Esophagus (tissue), 2 donors: Measurements from ENCODE around the gene CSF1R. TPM values are rescaled to one million over a fixed set of nuclear protein-coding genes. Genes with fewer than 3 reads are reported as not detected.

Experiments
- H3K27ac ChIP-seq, 2 donors: one replicate each; pipeline ENCODE4 v1.5.1; 2013; ENCODE audit warnings: low read depth in 2 of 2, mild to moderate bottlenecking in 2 of 2, inconsistent platforms in 1 of 2, low read length in 1 of 2, moderate library complexity in 1 of 2
- H3K27me3 ChIP-seq, 2 donors: one replicate each; pipeline ENCODE4 v1.6.1; 2013; ENCODE audit warnings: low read length in 2 of 2, control low read depth in 1 of 2, mild to moderate bottlenecking in 1 of 2; ENCODE audit not compliant: insufficient read depth in 2 of 2, control insufficient read depth in 1 of 2
- H3K36me3 ChIP-seq, 2 donors: one replicate each; pipeline ENCODE4 v1.6.1; 2013; ENCODE audit warnings: low read length in 1 of 2; ENCODE audit not compliant: control insufficient read depth in 2 of 2, insufficient read depth in 2 of 2
- H3K4me1 ChIP-seq, 2 donors: one replicate each; pipeline ENCODE4 v1.6.1; 2013; ENCODE audit warnings: low read length in 1 of 2; ENCODE audit not compliant: control insufficient read depth in 2 of 2, insufficient read depth in 2 of 2
- H3K4me3 ChIP-seq, 2 donors: one replicate each; pipeline ENCODE4 v1.5.1; 2013; ENCODE audit warnings: low read length in 2 of 2, mild to moderate bottlenecking in 2 of 2, low read depth in 1 of 2, moderate library complexity in 1 of 2
- H3K9me3 ChIP-seq, 2 donors: one replicate each; pipeline ENCODE4 v1.6.1; 2013; ENCODE audit warnings: mild to moderate bottlenecking in 2 of 2, low read depth in 1 of 2, low read length in 1 of 2, moderate library complexity in 1 of 2; ENCODE audit not compliant: control insufficient read depth in 2 of 2, insufficient read depth in 1 of 2
- WGBS, 2 donors: extraction: QIAGEN DNeasy Blood & Tissue Kit; methylation state at CpG; one replicate each; pipeline ENCODE4 v1.1.7; 2013; 5-methylcytosine and 5-hydroxymethylcytosine counted together
- polyA plus RNA-seq, 2 donors: library from polyadenylated mRNA; stranded (reverse); fragments of 200-250 nt; gene quantifications; one replicate each; pipeline ENCODE4 v1.2.3, GENCODE V29; 2013
- donor health status: healthy with polysubstance abuse.
- donor health status: Bipolar disorder and iron deficiency.

Gene CSF1R
- 1 to 10 TPM; 2.0 to 4.9 TPM for polyA plus RNA-seq

DNA sequence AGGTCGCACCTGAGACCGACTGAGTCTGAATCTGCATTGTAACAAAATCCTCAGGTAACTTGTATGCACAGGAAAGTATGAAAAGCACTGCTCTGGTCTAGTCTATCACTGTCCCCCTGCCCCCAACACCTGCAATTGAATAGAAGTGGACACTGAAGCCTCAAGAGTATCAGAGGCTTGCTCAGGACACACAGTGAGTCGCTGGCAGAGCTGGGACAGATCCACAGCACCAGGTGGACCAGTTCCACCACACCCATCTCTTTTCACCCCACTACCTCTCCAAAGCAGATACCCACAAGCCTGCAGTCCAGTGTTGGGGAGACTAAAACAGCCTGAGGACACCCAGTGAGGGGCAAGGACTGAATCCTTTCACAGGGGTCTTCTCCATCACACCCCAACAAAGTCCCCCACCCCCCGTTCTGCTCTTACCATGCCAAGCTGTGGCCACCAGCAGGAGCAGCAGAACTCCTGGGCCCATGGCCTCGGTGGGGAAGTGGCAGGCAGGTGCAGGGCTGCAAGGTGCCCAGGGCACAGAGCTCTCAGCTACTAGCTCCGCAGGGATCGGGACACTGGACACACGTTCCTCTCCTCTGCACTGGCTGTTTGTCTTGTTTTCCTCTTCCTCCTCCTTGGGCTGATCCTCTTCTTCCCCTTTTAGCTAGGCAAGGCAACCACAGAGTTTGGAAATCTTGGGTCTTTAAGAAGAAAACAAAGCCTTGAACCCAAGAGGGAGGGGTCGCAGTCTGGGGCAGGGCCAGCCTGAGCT lies at the start of gene CSF1R:
CSF1R (minus strand) TSS at position 605 of the 766 bp plus-strand sequence; CDS start at position 478, 127 bp downstream.
- Histone ChIP-seq H3K36me3 (no peaks in the 10 kb centered on the region), H3K4me1 (no peaks in the 10 kb centered on the region), H3K9me3 (no peaks in the 10 kb centered on the region), H3K27me3 (no peaks in the 10 kb centered on the region), H3K4me3 (peak within 1 kb of the TSS in 1 of 2 donors; percentile 24), H3K27ac (no peak within 1 kb of the TSS)
- 82 to 83% methylated on average over 9 of the region's 9 CpGs for WGBS, 2 donors

DNA sequence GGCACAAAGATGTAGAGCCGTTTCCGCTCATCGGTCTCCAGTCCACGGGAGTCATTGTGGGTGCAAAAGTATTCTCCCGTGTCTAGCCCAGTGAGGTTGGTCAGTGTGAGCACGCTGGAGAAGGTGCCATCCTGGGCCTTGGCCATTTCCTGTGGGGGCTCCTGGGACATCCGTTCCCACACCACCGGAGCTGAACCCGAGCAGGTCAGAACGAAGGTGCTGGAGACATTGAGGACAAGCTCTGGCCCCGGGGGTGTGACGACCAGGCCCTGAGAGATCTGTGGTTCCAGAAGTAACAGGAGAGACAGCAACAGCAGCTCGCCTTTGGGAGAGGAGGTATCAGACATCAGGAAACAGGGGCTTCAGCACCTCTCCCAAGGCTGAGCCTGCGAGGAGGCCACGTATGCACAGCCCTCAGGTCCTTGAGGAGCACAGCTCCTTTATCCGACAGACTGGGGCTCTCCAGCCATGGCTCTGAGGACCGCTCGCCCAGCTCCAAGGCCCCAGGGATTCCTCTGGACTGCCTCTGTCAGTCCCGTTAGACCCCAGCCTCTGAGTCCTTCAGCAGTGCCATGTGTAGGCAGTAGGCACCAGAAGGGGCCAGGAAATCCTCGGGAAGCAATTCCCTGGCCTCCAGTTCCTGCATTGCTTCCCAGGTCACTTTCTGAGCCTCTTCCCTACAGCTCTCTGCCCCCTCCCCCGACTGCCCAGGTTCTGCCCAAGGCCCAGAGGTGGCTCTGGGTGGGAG lies 49.4 kb upstream of the CSF1R start:
- Histone ChIP-seq H3K4me3 (no peak overlapping the region), H3K27me3 (no peaks in the 10 kb centered on the region), H3K4me1 (peaks cover under 1 to 16% of the 10 kb centered on the region in 2 donors), H3K36me3 (no peaks in the 10 kb centered on the region), H3K9me3 (no peaks in the 10 kb centered on the region), H3K27ac (no peak overlapping the region)
- 75 to 77% methylated on average over 21 of the region's 21 CpGs for WGBS, 2 donors

DNA sequence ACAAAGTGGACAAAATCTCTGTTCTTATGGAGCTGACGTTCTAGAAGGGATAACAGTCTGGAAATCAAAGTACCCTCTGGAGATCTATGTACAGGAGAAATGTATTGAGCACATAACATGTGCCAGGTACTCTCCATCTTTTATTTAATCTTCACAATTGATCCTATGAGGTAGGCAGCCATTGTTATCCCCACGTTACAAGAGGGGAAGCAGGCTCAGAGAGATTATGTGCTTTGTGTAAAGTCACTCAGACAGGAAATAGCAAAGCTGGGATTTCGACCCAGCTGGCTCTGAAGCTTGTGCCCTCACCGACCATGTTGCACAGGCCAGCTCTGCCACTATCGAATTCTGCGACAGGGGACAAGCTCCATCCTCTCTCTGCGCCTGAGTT lies 47.8 kb upstream of the CSF1R start:
- H3K4me3 ChIP-seq = no peak overlapping the region
- H3K36me3 ChIP-seq = no peaks in the 10 kb centered on the region
- H3K27me3 ChIP-seq = no peaks in the 10 kb centered on the region
- 44 to 52% methylated on average over 7 of the region's 7 CpGs for WGBS, 2 donors
- H3K4me1 ChIP-seq = peaks cover 0 to 14% of the 10 kb centered on the region in 2 donors
- no peaks in the 10 kb centered on the region for H3K9me3 ChIP-seq
- H3K27ac ChIP-seq = no peak overlapping the region

DNA sequence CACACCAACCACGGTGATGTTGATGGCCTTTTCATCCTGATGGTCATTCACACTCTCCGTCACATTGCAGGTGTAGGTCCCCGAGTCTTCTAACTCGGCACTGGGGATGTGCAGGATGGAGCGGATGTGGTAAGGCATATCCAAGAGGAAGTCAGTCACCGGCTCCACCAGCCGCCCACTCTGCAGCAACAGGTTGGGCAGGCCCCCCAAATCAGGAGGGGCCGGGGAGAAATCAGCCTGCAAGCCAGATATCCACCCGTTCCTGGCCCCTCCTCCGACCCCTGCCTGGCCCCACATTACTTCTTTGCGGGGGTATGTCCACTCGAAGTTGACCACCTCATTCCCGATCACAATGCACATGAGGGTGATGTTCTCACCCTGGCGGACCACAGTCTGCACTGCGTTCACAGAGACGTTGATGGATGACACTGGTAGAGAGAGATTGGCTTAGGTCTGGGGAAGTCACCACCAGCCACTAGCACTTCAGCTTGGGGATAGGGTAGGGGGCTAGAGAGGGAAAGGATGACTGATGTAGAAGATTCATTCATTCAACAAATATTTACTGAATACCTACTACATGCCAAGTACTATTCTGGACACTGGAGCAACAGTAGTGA lies 47.3 kb upstream of the CSF1R start:
- Histone ChIP-seq H3K27me3 (no peaks in the 10 kb centered on the region), H3K4me1 (peaks cover 0 to 14% of the 10 kb centered on the region in 2 donors), H3K36me3 (no peaks in the 10 kb centered on the region), H3K27ac (no peak overlapping the region), H3K4me3 (no peak overlapping the region), H3K9me3 (no peaks in the 10 kb centered on the region)
- WGBS, 2 donors = 73 to 78% methylated on average over 16 of the region's 16 CpGs

DNA sequence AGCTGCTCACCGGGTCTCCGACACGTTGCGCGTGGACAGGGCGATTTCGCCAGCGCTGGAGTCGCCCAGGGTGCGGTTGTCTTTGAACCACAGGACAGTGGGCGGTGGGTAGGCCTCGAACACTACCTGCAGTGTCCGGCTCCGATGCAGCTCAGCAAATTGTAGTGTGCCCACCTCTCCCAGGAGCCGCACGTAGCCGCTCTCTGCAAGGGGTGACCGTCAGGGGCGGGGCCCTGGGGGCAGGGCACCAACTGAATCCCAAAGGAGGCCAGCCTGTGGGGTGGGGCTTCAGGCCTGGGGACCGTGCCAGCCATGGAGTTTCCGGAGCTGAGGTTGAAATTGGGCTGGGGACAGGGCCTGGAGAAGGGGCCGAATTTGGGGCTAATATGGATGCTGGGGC lies 46.4 kb upstream of the CSF1R start:
- Histone ChIP-seq H3K27me3 (no peaks in the 10 kb centered on the region), H3K4me1 (peaks cover 0 to 12% of the 10 kb centered on the region in 2 donors), H3K36me3 (no peaks in the 10 kb centered on the region), H3K9me3 (no peaks in the 10 kb centered on the region), H3K4me3 (no peak overlapping the region), H3K27ac (no peak overlapping the region)
- 86 to 88% methylated on average over 22 of the region's 22 CpGs for WGBS, 2 donors

DNA sequence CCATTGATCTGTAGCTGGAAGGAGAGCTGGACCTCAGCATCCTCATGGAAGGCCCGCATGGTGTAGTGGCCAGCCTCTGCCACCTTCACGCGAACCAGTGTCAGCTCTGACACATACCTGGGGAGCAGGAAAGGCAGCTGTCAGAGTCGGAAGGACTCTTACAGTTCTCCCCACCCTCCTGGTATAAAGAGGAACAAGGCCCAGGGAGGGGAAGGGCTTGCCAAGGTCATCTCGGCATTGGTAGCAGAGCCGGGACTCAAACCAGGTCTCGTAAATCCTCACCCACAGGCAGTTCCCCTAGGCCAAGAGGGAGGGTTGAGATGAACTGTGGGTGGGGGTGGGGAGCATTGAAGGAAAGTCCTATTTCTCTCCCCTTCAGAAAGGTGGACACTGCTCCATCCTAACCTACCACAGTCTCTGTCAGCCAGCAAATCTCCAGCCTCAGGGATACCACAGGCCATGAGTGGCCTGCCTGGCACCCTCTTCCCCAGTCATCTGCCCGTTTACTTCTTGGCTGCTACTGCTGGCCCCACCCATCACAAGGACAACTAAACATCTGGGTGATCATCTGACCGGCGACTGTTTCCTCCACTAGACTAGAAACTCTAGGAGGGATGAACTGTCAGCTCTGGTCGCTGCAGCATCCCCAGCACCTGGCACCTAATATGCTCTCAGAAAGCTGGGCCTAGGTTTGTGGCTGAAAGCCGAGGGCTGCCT lies 45.8 kb upstream of the CSF1R start:
- Histone ChIP-seq H3K9me3 (no peaks in the 10 kb centered on the region), H3K27ac (peak overlapping the region in 1 of 2 donors; percentile 29), H3K4me1 (peaks cover 0 to 11% of the 10 kb centered on the region in 2 donors), H3K4me3 (no peak overlapping the region), H3K27me3 (no peaks in the 10 kb centered on the region), H3K36me3 (no peaks in the 10 kb centered on the region)
- 59 to 60% methylated on average over 12 of the region's 12 CpGs for WGBS, 2 donors

DNA sequence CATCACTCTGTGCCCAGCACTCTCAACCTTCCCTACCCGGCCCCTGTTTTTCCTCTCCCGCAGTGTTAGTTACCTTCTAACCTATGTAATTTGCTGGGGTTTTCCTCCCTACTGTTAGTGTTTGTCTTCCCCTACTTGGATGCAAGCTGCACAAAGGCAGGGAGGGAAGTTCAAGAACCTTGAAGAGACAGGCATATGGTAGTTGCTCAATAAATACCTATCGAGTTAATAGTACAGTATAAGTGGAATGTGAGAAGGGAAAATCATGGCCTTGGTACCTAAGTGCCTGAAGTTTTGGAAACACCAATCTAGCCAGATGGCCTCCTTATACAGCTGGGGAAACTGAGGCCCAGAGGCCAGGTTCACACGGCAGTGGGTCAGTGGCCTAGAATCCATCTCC lies 45.1 kb upstream of the CSF1R start:
- no peak overlapping the region for H3K4me3 ChIP-seq
- peaks cover 0 to 3% of the 10 kb centered on the region in 2 donors for H3K36me3 ChIP-seq
- WGBS, 2 donors = 85 to 86% methylated on average over 4 of the region's 4 CpGs
- no peaks in the 10 kb centered on the region for H3K27me3 ChIP-seq
- no peak overlapping the region for H3K27ac ChIP-seq
- peaks cover 0 to 10% of the 10 kb centered on the region in 2 donors for H3K4me1 ChIP-seq
- H3K9me3 ChIP-seq = no peaks in the 10 kb centered on the region

DNA sequence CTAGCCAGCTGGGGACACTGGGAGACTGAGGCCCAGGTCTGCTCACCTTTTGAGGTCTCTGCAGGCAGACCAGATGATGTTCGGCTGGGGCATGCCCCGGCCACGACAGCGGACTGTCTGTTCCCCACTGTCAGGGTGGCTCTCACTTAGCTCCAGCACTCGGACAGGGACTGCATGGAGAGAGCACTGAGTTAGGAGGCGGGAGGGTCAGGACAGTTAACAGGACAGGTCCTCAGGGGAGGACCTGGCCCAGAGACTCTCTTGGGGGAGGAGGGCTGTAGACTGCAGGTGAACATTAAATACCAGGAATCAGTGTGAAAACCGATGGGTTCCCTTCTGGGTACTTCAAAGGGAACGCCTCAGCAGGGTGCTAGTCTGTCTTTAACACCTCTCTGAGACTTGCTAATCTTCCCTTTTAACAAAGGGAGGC lies 44.2 kb upstream of the CSF1R start:
- no peak overlapping the region for H3K27ac ChIP-seq
- 80% methylated on average over 8 of the region's 8 CpGs for WGBS, 2 donors
- H3K4me3 ChIP-seq = no peak overlapping the region
- H3K36me3 ChIP-seq = peaks cover 0 to 5% of the 10 kb centered on the region in 2 donors
- peaks cover 0 to 10% of the 10 kb centered on the region in 2 donors for H3K4me1 ChIP-seq
- H3K9me3 ChIP-seq = no peaks in the 10 kb centered on the region
- no peaks in the 10 kb centered on the region for H3K27me3 ChIP-seq

DNA sequence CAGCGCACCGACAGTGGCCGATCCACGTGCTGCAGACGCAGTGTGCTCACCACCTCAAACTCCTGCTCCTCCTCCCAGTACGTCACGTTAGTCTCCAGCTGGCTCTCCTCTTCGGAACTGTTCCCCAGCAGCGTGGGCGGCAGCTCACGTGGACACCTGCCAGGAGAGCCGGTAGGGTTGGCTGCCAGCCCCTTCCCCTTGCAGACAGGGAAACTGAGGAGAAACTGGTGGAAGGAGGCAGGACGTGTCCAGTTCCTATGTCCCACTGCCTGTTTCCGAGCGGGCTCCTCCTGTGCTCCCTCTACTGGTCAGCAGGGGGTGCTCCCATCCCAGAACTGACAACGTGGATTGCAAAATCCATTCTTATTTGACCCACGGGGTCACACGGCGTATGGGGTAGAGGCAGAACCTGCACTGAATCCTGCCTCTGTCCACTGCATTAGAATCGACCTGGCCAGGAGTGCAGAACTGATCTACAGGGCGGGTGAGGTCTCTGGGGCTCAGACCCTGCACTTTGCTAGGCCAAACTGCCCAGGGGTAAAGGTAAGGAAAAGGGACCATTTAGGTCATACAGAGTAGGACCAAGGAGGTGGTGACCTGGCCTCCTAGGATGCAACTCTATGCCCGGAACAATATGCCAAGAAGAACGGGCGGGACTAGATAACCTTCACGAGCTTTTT lies 43.6 kb upstream of the CSF1R start:
- Histone ChIP-seq H3K4me1 (peaks cover 0 to 10% of the 10 kb centered on the region in 2 donors), H3K4me3 (peak overlapping the region; percentile 4 to 44), H3K27me3 (no peaks in the 10 kb centered on the region), H3K9me3 (no peaks in the 10 kb centered on the region), H3K27ac (no peak overlapping the region), H3K36me3 (peaks cover 0 to 5% of the 10 kb centered on the region in 2 donors)
- 29 to 30% methylated on average over 25 of the region's 25 CpGs for WGBS, 2 donors
